Activated T-helper 17 cell treated with anti-CD3 and anti-CD28 coated beads, Interleukin-2, amount 50 U/mL, for 72 hours (primary cell): Measurements from ENCODE around the gene IRF4. TPM values are rescaled to one million over a fixed set of nuclear protein-coding genes. Genes with fewer than 3 reads are reported as not detected.

ENCODE experiments used
- ATAC-seq: fragments of 150-1000 bp; cut with Tn5 transposase; replicated peaks from 2 replicates; pipeline ENCODE4 v1.10.0; 2021; ENCODE audit warnings: mild to moderate bottlenecking, moderate library complexity
- H3K27ac Mint-ChIP-seq: one replicate; pipeline ENCODE4 v1.8.0; 2022; ENCODE audit warnings: mixed read lengths
- H3K27me3 Mint-ChIP-seq: one replicate; pipeline ENCODE4 v1.8.0; 2022; ENCODE audit warnings: mixed read lengths
- H3K36me3 Mint-ChIP-seq: one replicate; pipeline ENCODE4 v1.8.0; 2022; ENCODE audit warnings: low read depth, mild to moderate bottlenecking, mixed read lengths
- H3K4me1 Mint-ChIP-seq: one replicate; pipeline ENCODE4 v1.8.0; 2022; ENCODE audit warnings: mixed read lengths
- H3K4me3 Mint-ChIP-seq: one replicate; pipeline ENCODE4 v1.8.0; 2022; ENCODE audit warnings: mild to moderate bottlenecking, mixed read lengths
- H3K9me3 Mint-ChIP-seq: one replicate; pipeline ENCODE4 v1.8.0; 2022; ENCODE audit warnings: mixed read lengths
- total RNA-seq, 2 donors: library from RNA; stranded (reverse); gene quantifications; one replicate each; pipeline ENCODE4 v1.2.3, GENCODE V29; 2022

Gene IRF4
- 100 to 1,000 TPM; 477 to 704 TPM for total RNA-seq

- Mint-ChIP-seq H3K4me3 (peak within 1 kb of the TSS; percentile 98), H3K4me1 (peaks cover 20% of the 10 kb centered on the region), H3K9me3 (peaks cover 5% of the 10 kb centered on the region), H3K27ac (peak within 1 kb of the TSS; percentile 95), H3K27me3 (no peaks in the 10 kb centered on the region), H3K36me3 (peaks cover 73% of the 10 kb centered on the region)
- ATAC-seq: peak; percentile 57
Measured at GRCh38 chr6:391559-392440, at the start of gene IRF4. Gene IRF4 (plus strand): TSS chr6:391752. CDS start chr6:393153, 1,401 bp downstream.

- no peak overlapping the region for H3K27ac Mint-ChIP-seq
- peak; percentile 40 for ATAC-seq
- H3K27me3 Mint-ChIP-seq: no peaks in the 10 kb centered on the region
- no peak overlapping the region for H3K4me3 Mint-ChIP-seq
- H3K9me3 Mint-ChIP-seq: no peaks in the 10 kb centered on the region
- H3K36me3 Mint-ChIP-seq: peaks cover 21% of the 10 kb centered on the region
- H3K4me1 Mint-ChIP-seq: peaks cover 27% of the 10 kb centered on the region
Measured at GRCh38 chr6:341914-342831, 49.4 kb upstream of the IRF4 start.

- Mint-ChIP-seq H3K27me3 (no peaks in the 10 kb centered on the region), H3K36me3 (peaks cover 26% of the 10 kb centered on the region), H3K27ac (no peak overlapping the region), H3K9me3 (no peaks in the 10 kb centered on the region), H3K4me1 (peaks cover 24% of the 10 kb centered on the region), H3K4me3 (no peak overlapping the region)
- no peak for ATAC-seq
Measured at GRCh38 chr6:342832-343179, 48.7 kb upstream of the IRF4 start.

- Mint-ChIP-seq H3K27ac (no peak overlapping the region), H3K27me3 (no peaks in the 10 kb centered on the region), H3K4me3 (no peak overlapping the region), H3K9me3 (no peaks in the 10 kb centered on the region), H3K36me3 (peaks cover 31% of the 10 kb centered on the region), H3K4me1 (peaks cover 20% of the 10 kb centered on the region)
- ATAC-seq: no peak
Measured at GRCh38 chr6:343226-343935, 48.2 kb upstream of the IRF4 start.

GRCh38 chr6:343960-344815 lies 47.4 kb upstream of the IRF4 start:
- peaks cover 39% of the 10 kb centered on the region for H3K36me3 Mint-ChIP-seq

GRCh38 chr6:344816-345340 lies 46.7 kb upstream of the IRF4 start:
- H3K27ac Mint-ChIP-seq: no peak overlapping the region
- H3K36me3 Mint-ChIP-seq: peaks cover 46% of the 10 kb centered on the region
- no peak overlapping the region for H3K4me3 Mint-ChIP-seq
- no peaks in the 10 kb centered on the region for H3K9me3 Mint-ChIP-seq
- no peak for ATAC-seq
- H3K4me1 Mint-ChIP-seq: peaks cover 13% of the 10 kb centered on the region
- no peaks in the 10 kb centered on the region for H3K27me3 Mint-ChIP-seq

More at GRCh38 chr6:343960-344815, 47.4 kb upstream of the IRF4 start:
- Mint-ChIP-seq H3K4me1 (peaks cover 15% of the 10 kb centered on the region), H3K27me3 (no peaks in the 10 kb centered on the region), H3K9me3 (no peaks in the 10 kb centered on the region), H3K4me3 (no peak overlapping the region), H3K27ac (no peak overlapping the region)
- ATAC-seq: no peak

- Mint-ChIP-seq H3K36me3 (peaks cover 55% of the 10 kb centered on the region), H3K27me3 (no peaks in the 10 kb centered on the region), H3K27ac (no peak overlapping the region), H3K4me3 (no peak overlapping the region), H3K9me3 (no peaks in the 10 kb centered on the region), H3K4me1 (peaks cover 4% of the 10 kb centered on the region)
- no peak for ATAC-seq
Measured at GRCh38 chr6:345747-346385, 45.7 kb upstream of the IRF4 start.

GRCh38 chr6:346386-347030 lies 45.0 kb upstream of the IRF4 start:
- H3K9me3 Mint-ChIP-seq: no peaks in the 10 kb centered on the region

GRCh38 chr6:347232-347631 lies 44.3 kb upstream of the IRF4 start:
- H3K27me3 Mint-ChIP-seq: no peaks in the 10 kb centered on the region

More at GRCh38 chr6:346386-347030, 45.0 kb upstream of the IRF4 start:
- Mint-ChIP-seq H3K4me1 (peaks cover 3% of the 10 kb centered on the region), H3K27me3 (no peaks in the 10 kb centered on the region), H3K36me3 (peaks cover 61% of the 10 kb centered on the region), H3K4me3 (no peak overlapping the region), H3K27ac (no peak overlapping the region)
- ATAC-seq: no peak

GRCh38 chr6:347951-348859 lies 43.3 kb upstream of the IRF4 start:
- H3K9me3 Mint-ChIP-seq: no peaks in the 10 kb centered on the region
- ATAC-seq: no peak
- no peak overlapping the region for H3K4me3 Mint-ChIP-seq
- H3K36me3 Mint-ChIP-seq: peaks cover 65% of the 10 kb centered on the region
- no peaks in the 10 kb centered on the region for H3K4me1 Mint-ChIP-seq
- no peaks in the 10 kb centered on the region for H3K27me3 Mint-ChIP-seq
- H3K27ac Mint-ChIP-seq: no peak overlapping the region

More at GRCh38 chr6:347232-347631, 44.3 kb upstream of the IRF4 start:
- ATAC-seq: no peak
- H3K36me3 Mint-ChIP-seq: peaks cover 65% of the 10 kb centered on the region
- no peaks in the 10 kb centered on the region for H3K4me1 Mint-ChIP-seq
- H3K9me3 Mint-ChIP-seq: no peaks in the 10 kb centered on the region
- H3K27ac Mint-ChIP-seq: no peak overlapping the region
- no peak overlapping the region for H3K4me3 Mint-ChIP-seq

- Mint-ChIP-seq H3K4me1 (no peaks in the 10 kb centered on the region), H3K36me3 (peaks cover 65% of the 10 kb centered on the region), H3K4me3 (no peak overlapping the region), H3K27me3 (no peaks in the 10 kb centered on the region), H3K9me3 (no peaks in the 10 kb centered on the region), H3K27ac (no peak overlapping the region)
- peak; percentile 9 for ATAC-seq
Measured at GRCh38 chr6:348860-349396, 42.6 kb upstream of the IRF4 start.
